HUES64 (cell line): ENCODE data around the gene NUDT16.

Experiments
- H3K27ac ChIP-seq: 2 replicates; pipeline ENCODE4 v1.7.0; 2013; ENCODE audit warnings: low read depth, low read length, inconsistent platforms
- H3K27me3 ChIP-seq: 2 replicates; pipeline ENCODE4 v1.6.1; 2013; ENCODE audit warnings: mild to moderate bottlenecking, low read length; ENCODE audit not compliant: insufficient read depth
- H3K36me3 ChIP-seq: 2 replicates; pipeline ENCODE4 v1.6.1; 2013; ENCODE audit warnings: mild to moderate bottlenecking, low read length; ENCODE audit not compliant: insufficient read depth
- H3K4me1 ChIP-seq: 2 replicates; pipeline ENCODE4 v1.6.1; 2013; ENCODE audit warnings: mild to moderate bottlenecking, low read length, moderate library complexity; ENCODE audit not compliant: insufficient read depth
- H3K4me3 ChIP-seq: 2 replicates; pipeline ENCODE4 v1.5.1; 2013; ENCODE audit warnings: mild to moderate bottlenecking, low read length, moderate library complexity
- H3K9ac ChIP-seq: 2 replicates; pipeline ENCODE4 v1.6.1; 2013; ENCODE audit warnings: mild to moderate bottlenecking, low read depth, low read length
- H3K9me3 ChIP-seq: 2 replicates; pipeline ENCODE4 v1.6.1; 2013; ENCODE audit warnings: low read depth, low read length; ENCODE audit not compliant: insufficient read depth
- WGBS: fragments of 150-250, 120-280 bp; methylation state at CpG from one replicate; pipeline ENCODE4 v1.1.7; 2013; ENCODE audit warnings: missing lambda C conversion rate; 5-methylcytosine and 5-hydroxymethylcytosine counted together

NUDT16 gene

GRCh38 chr3:131387796-131388489 lies 6.4 kb downstream of the NUDT16 start:
- Histone ChIP-seq H3K9ac (no peak overlapping the region), H3K4me1 (no peaks in the 10 kb centered on the region), H3K9me3 (no peaks in the 10 kb centered on the region), H3K4me3 (no peak overlapping the region), H3K27me3 (no peaks in the 10 kb centered on the region), H3K27ac (no peak overlapping the region), H3K36me3 (peaks cover 18% of the 10 kb centered on the region)
- WGBS: 75% methylated on average over 1 of the region's 1 CpG

- Histone ChIP-seq H3K9me3 (no peaks in the 10 kb centered on the region), H3K27ac (no peak overlapping the region), H3K4me3 (no peak overlapping the region), H3K36me3 (peaks cover 13% of the 10 kb centered on the region), H3K27me3 (no peaks in the 10 kb centered on the region), H3K4me1 (no peaks in the 10 kb centered on the region), H3K9ac (no peak overlapping the region)
- 88% methylated on average over 2 of the region's 2 CpGs for WGBS
Observed at GRCh38 chr3:131388490-131388799, 6.9 kb downstream of the NUDT16 start.

- Histone ChIP-seq H3K4me3 (no peak overlapping the region), H3K4me1 (no peaks in the 10 kb centered on the region), H3K36me3 (peaks cover 10% of the 10 kb centered on the region), H3K27ac (no peak overlapping the region), H3K9ac (no peak overlapping the region), H3K27me3 (no peaks in the 10 kb centered on the region), H3K9me3 (no peaks in the 10 kb centered on the region)
- 87% methylated on average over 2 of the region's 2 CpGs for WGBS
Observed at GRCh38 chr3:131390331-131390730, 8.8 kb downstream of the NUDT16 start.

- 92% methylated on average over 5 of the region's 6 CpGs for WGBS
- Histone ChIP-seq H3K9me3 (no peaks in the 10 kb centered on the region), H3K4me3 (no peak overlapping the region), H3K27ac (no peak overlapping the region), H3K36me3 (no peaks in the 10 kb centered on the region), H3K9ac (no peak overlapping the region), H3K27me3 (no peaks in the 10 kb centered on the region), H3K4me1 (no peaks in the 10 kb centered on the region)
Observed at GRCh38 chr3:131393051-131393450, 11.5 kb downstream of the NUDT16 start.

GRCh38 chr3:131393868-131394267 lies 12.3 kb downstream of the NUDT16 start:
- WGBS: 92% methylated on average over 4 of the region's 4 CpGs
- H3K27ac ChIP-seq: no peak overlapping the region
- no peaks in the 10 kb centered on the region for H3K9me3 ChIP-seq
- H3K9ac ChIP-seq: no peak overlapping the region
- H3K27me3 ChIP-seq: no peaks in the 10 kb centered on the region
- no peak overlapping the region for H3K4me3 ChIP-seq
- no peaks in the 10 kb centered on the region for H3K36me3 ChIP-seq
- no peaks in the 10 kb centered on the region for H3K4me1 ChIP-seq

- no peak overlapping the region for H3K4me3 ChIP-seq
- no peak overlapping the region for H3K9ac ChIP-seq
- H3K9me3 ChIP-seq: no peaks in the 10 kb centered on the region
- no peaks in the 10 kb centered on the region for H3K4me1 ChIP-seq
- no peak overlapping the region for H3K27ac ChIP-seq
- no peaks in the 10 kb centered on the region for H3K27me3 ChIP-seq
- H3K36me3 ChIP-seq: no peaks in the 10 kb centered on the region
Observed at GRCh38 chr3:131394400-131394799, 12.8 kb downstream of the NUDT16 start.

- H3K4me1 ChIP-seq: no peaks in the 10 kb centered on the region
- H3K27me3 ChIP-seq: no peaks in the 10 kb centered on the region
- H3K9me3 ChIP-seq: no peaks in the 10 kb centered on the region
- no peak overlapping the region for H3K9ac ChIP-seq
- H3K36me3 ChIP-seq: no peaks in the 10 kb centered on the region
- no peak overlapping the region for H3K27ac ChIP-seq
- H3K4me3 ChIP-seq: no peak overlapping the region
Observed at GRCh38 chr3:131396170-131396569, 14.6 kb downstream of the NUDT16 start.

- Histone ChIP-seq H3K4me1 (no peaks in the 10 kb centered on the region), H3K9ac (no peak overlapping the region), H3K4me3 (no peak overlapping the region), H3K27ac (no peak overlapping the region), H3K9me3 (no peaks in the 10 kb centered on the region), H3K36me3 (no peaks in the 10 kb centered on the region), H3K27me3 (no peaks in the 10 kb centered on the region)
- 89% methylated on average over 4 of the region's 4 CpGs for WGBS
Observed at GRCh38 chr3:131397889-131398288, 16.3 kb downstream of the NUDT16 start.

GRCh38 chr3:131401978-131402377 lies 20.4 kb downstream of the NUDT16 start:
- no peaks in the 10 kb centered on the region for H3K4me1 ChIP-seq
- H3K4me3 ChIP-seq: no peak overlapping the region
- no peak overlapping the region for H3K9ac ChIP-seq
- H3K27ac ChIP-seq: no peak overlapping the region
- no peaks in the 10 kb centered on the region for H3K27me3 ChIP-seq
- no peaks in the 10 kb centered on the region for H3K9me3 ChIP-seq
- 90% methylated on average over 3 of the region's 3 CpGs for WGBS
- H3K36me3 ChIP-seq: no peaks in the 10 kb centered on the region

GRCh38 chr3:131402391-131403039 lies 20.9 kb downstream of the NUDT16 start:
- Histone ChIP-seq H3K9ac (no peak overlapping the region), H3K36me3 (no peaks in the 10 kb centered on the region), H3K27me3 (no peaks in the 10 kb centered on the region), H3K9me3 (no peaks in the 10 kb centered on the region), H3K4me1 (no peaks in the 10 kb centered on the region), H3K27ac (no peak overlapping the region), H3K4me3 (no peak overlapping the region)
- WGBS: 95% methylated on average over 4 of the region's 6 CpGs

GRCh38 chr3:131403216-131403895 lies 21.8 kb downstream of the NUDT16 start:
- no peaks in the 10 kb centered on the region for H3K36me3 ChIP-seq
- no peak overlapping the region for H3K4me3 ChIP-seq
- WGBS: 92% methylated on average over 3 of the region's 3 CpGs
- no peak overlapping the region for H3K27ac ChIP-seq
- H3K27me3 ChIP-seq: no peaks in the 10 kb centered on the region
- H3K4me1 ChIP-seq: no peaks in the 10 kb centered on the region
- H3K9ac ChIP-seq: no peak overlapping the region
- no peaks in the 10 kb centered on the region for H3K9me3 ChIP-seq
